ENCODE data around the gene FXYD4.

- no peak for TF ChIP-seq POLR2A (IDR thresholded peaks at IDR 0.05)
- no peak for TF ChIP-seq CTCF (IDR thresholded peaks at IDR 0.05)
Observed at GRCh38 chr10:43421519-43421918, 50.1 kb downstream of the FXYD4 start.
